ENCODE data around the gene MAST4.

- TF ChIP-seq CTCF (IDR thresholded peaks at IDR 0.05): no peak
- no peak for TF ChIP-seq POLR2A (IDR thresholded peaks at IDR 0.05)
Measured at GRCh38 chr5:66724349-66725139, 128.4 kb downstream of the MAST4 start.
